ENCODE results near the gene CA10. TPM values are rescaled to one million over a fixed set of nuclear protein-coding genes. Genes with fewer than 3 reads are reported as not detected.

Gene CA10
- polyA plus RNA-seq, 1 donor (not counting 4 experiments of a cell fraction or from before 2014, with no cell fraction given), result 2.9 TPM

- H3K9ac ChIP-seq (ENCODE audit: control insufficient read depth, extremely low read depth, insufficient read depth, low read length), result no peak overlapping the region
- H3K36me3 ChIP-seq (ENCODE audit: control insufficient read depth in 2 of 2, extremely low read depth in 1 of 2, insufficient read depth in 2 of 2, low read length in 2 of 2), result no peaks in the 10 kb centered on the region
- TF ChIP-seq CTCF (optimal IDR thresholded peaks at IDR 0.05 in 1 of 3, IDR thresholded peaks at IDR 0.05 in 1 of 3, conservative IDR thresholded peaks at IDR 0.05 in 1 of 3; ENCODE audit: extremely low read depth in 1 of 3, insufficient read depth in 2 of 3, low read length in 3 of 3) (peak; percentile 69 to 90 (median 87)), EZH2 (IDR thresholded peaks at IDR 0.05; ENCODE audit: low read length) (no peak)
- no peaks in the 10 kb centered on the region for H3K9me3 ChIP-seq (ENCODE audit: control insufficient read depth, low read depth, low read length)
- no peaks in the 10 kb centered on the region for H3K27me3 ChIP-seq (ENCODE audit: control insufficient read depth, extremely low read depth, insufficient read depth, low read length)
- no peak overlapping the region for H3K4me3 ChIP-seq (ENCODE audit: control insufficient read depth in 2 of 3, extremely low read depth in 1 of 3, insufficient read depth in 2 of 3, low read depth in 1 of 3, low read length in 3 of 3)
- H3K9me1 ChIP-seq (ENCODE audit: control insufficient read depth, extremely low read depth, insufficient read depth, low read length), result no peaks in the 10 kb centered on the region
- dilution Hi-C loops (cut with MboI; ENCODE audit: extremely low pct_ligation_motif_present, low sequenced_read_pairs), result no loop called here
- H3K4me2 ChIP-seq (ENCODE audit: control insufficient read depth, extremely low read depth, insufficient read depth, low read depth, low read length), result no peak overlapping the region
- no peak overlapping the region for H3K27ac ChIP-seq (ENCODE audit: control insufficient read depth, insufficient read depth, low read length)
- H3K79me2 ChIP-seq (ENCODE audit: control insufficient read depth, insufficient read depth, low read length), result no peaks in the 10 kb centered on the region
- no peaks in the 10 kb centered on the region for H3K4me1 ChIP-seq (ENCODE audit: control insufficient read depth, extremely low read depth, insufficient read depth, low read length)
- H2AFZ ChIP-seq (ENCODE audit: control insufficient read depth, low read length), result no peak overlapping the region
- FAIRE-seq, result peak; percentile 67
- H4K20me1 ChIP-seq (ENCODE audit: control insufficient read depth, extremely low read depth, insufficient read depth, low read length), result peaks cover 3% of the 10 kb centered on the region
- peak; percentile 19 for DNase-seq (ENCODE audit: low read depth, low spot score)
Measured at GRCh38 chr17:51860954-51861561, 297.5 kb downstream of the CA10 start.

- Histone ChIP-seq H3K27ac (ENCODE audit: control insufficient read depth, insufficient read depth, low read length) (no peak overlapping the region), H3K4me3 (ENCODE audit: control insufficient read depth in 2 of 3, extremely low read depth in 1 of 3, insufficient read depth in 2 of 3, low read depth in 1 of 3, low read length in 3 of 3) (no peak overlapping the region), H3K9me3 (ENCODE audit: control insufficient read depth, low read depth, low read length) (no peaks in the 10 kb centered on the region), H3K9ac (ENCODE audit: control insufficient read depth, extremely low read depth, insufficient read depth, low read length) (no peak overlapping the region), H3K4me2 (ENCODE audit: control insufficient read depth, extremely low read depth, insufficient read depth, low read depth, low read length) (no peak overlapping the region), H3K4me1 (ENCODE audit: control insufficient read depth, extremely low read depth, insufficient read depth, low read length) (no peaks in the 10 kb centered on the region), H3K27me3 (ENCODE audit: control insufficient read depth, extremely low read depth, insufficient read depth, low read length) (no peaks in the 10 kb centered on the region), H4K20me1 (ENCODE audit: control insufficient read depth, extremely low read depth, insufficient read depth, low read length) (peaks cover 3% of the 10 kb centered on the region), H3K9me1 (ENCODE audit: control insufficient read depth, extremely low read depth, insufficient read depth, low read length) (no peaks in the 10 kb centered on the region), H2AFZ (ENCODE audit: control insufficient read depth, low read length) (no peak overlapping the region), H3K36me3 (ENCODE audit: control insufficient read depth in 2 of 2, extremely low read depth in 1 of 2, insufficient read depth in 2 of 2, low read length in 2 of 2) (no peaks in the 10 kb centered on the region), H3K79me2 (ENCODE audit: control insufficient read depth, insufficient read depth, low read length) (no peaks in the 10 kb centered on the region)
- dilution Hi-C loops (cut with MboI; ENCODE audit: extremely low pct_ligation_motif_present, low sequenced_read_pairs), result no loop called here
- DNase-seq (ENCODE audit: low read depth, low spot score), result no peak
- TF ChIP-seq EZH2 (IDR thresholded peaks at IDR 0.05; ENCODE audit: low read length) (no peak), CTCF (optimal IDR thresholded peaks at IDR 0.05 in 1 of 3, IDR thresholded peaks at IDR 0.05 in 1 of 3, conservative IDR thresholded peaks at IDR 0.05 in 1 of 3; ENCODE audit: extremely low read depth in 1 of 3, insufficient read depth in 2 of 3, low read length in 3 of 3) (no peak)
- no peak for FAIRE-seq
Measured at GRCh38 chr17:51857052-51857597, 301.4 kb downstream of the CA10 start.

Measured in keratinocyte (primary cell).